SJSA1 (cell line): ENCODE data around the gene WASF1. TPM values are rescaled to one million over a fixed set of nuclear protein-coding genes. Genes with fewer than 3 reads are reported as not detected.

ENCODE experiments used
- DNase-seq, 2 experiments: peaks; one replicate each; pipeline ENCODE4 v3.0.0-alpha.2; 2015 to 2020; ENCODE audit warnings: low spot score in 2 of 2, low read depth in 1 of 2
- H3K27ac ChIP-seq: fragments of 250-450 bp; sonication (Bioruptor Pico); 2 replicates; pipeline ENCODE4 v1.5.1; 2020; ENCODE audit warnings: mild to moderate bottlenecking, moderate library complexity
- H3K27me3 ChIP-seq: fragments of 250-450 bp; sonication (Bioruptor Pico); replicated peaks from 2 replicates; pipeline ENCODE4 v1.5.1; 2020; ENCODE audit warnings: mild to moderate bottlenecking, moderate library complexity
- H3K36me3 ChIP-seq: fragments of 250-450 bp; sonication (Bioruptor Pico); 2 replicates; pipeline ENCODE4 v1.5.1; 2020; ENCODE audit warnings: mild to moderate bottlenecking
- H3K4me1 ChIP-seq: fragments of 250-450 bp; sonication (Bioruptor Pico); replicated peaks from 2 replicates; pipeline ENCODE4 v1.6.1; 2021; ENCODE audit warnings: mild to moderate bottlenecking
- H3K4me3 ChIP-seq: fragments of 250-450 bp; sonication (Bioruptor Pico); 2 replicates; pipeline ENCODE4 v1.5.1; 2020; ENCODE audit warnings: mild to moderate bottlenecking
- H3K9me3 ChIP-seq: fragments of 250-450 bp; sonication (Bioruptor Pico); replicated peaks from 2 replicates; pipeline ENCODE4 v1.5.1; 2020; ENCODE audit warnings: mild to moderate bottlenecking
- total RNA-seq: library from RNA; depleted of rRNA; stranded (reverse); fragments of >200 nt; shearing (Covaris generic); gene quantifications from 2 replicates; pipeline ENCODE4 v1.2.3, GENCODE V29; 2014; rRNA removed

Gene WASF1
- total RNA-seq, 1 experiment from 2014 or later = 18.6 TPM

GRCh38 chr6:110054664-110055386 is 124.6 kb downstream of the WASF1 start:
- Histone ChIP-seq H3K36me3 (no peaks in the 10 kb centered on the region), H3K4me1 (no peaks in the 10 kb centered on the region), H3K27me3 (peaks cover 6% of the 10 kb centered on the region; the same call in 1 of the 2 replicates), H3K4me3 (no peak overlapping the region), H3K9me3 (no peaks in the 10 kb centered on the region), H3K27ac (no peak overlapping the region)
- no peak for DNase-seq

- no peak overlapping the region for H3K27ac ChIP-seq
- DNase-seq = peak in 1 of 2 experiments; percentile 22
Measured at GRCh38 chr6:110053395-110054240, 125.9 kb downstream of the WASF1 start.

GRCh38 chr6:110050440-110050813 is 129.0 kb downstream of the WASF1 start:
- no peaks in the 10 kb centered on the region for H3K36me3 ChIP-seq
- no peak overlapping the region for H3K27ac ChIP-seq
- no peaks in the 10 kb centered on the region; the same call in 1 of the 2 replicates for H3K27me3 ChIP-seq
- H3K4me3 ChIP-seq = no peak overlapping the region
- H3K4me1 ChIP-seq = no peaks in the 10 kb centered on the region
- DNase-seq = no peak
- no peaks in the 10 kb centered on the region for H3K9me3 ChIP-seq

More at GRCh38 chr6:110053395-110054240, 125.9 kb downstream of the WASF1 start:
- no peaks in the 10 kb centered on the region for H3K4me1 ChIP-seq
- H3K36me3 ChIP-seq = no peaks in the 10 kb centered on the region
- peaks cover 3% of the 10 kb centered on the region; the same call in 1 of the 2 replicates for H3K27me3 ChIP-seq
- H3K4me3 ChIP-seq = no peak overlapping the region
- H3K9me3 ChIP-seq = no peaks in the 10 kb centered on the region

Other genes starting within 250 kb of the WASF1 start
- gene GPR6, start 201.4 kb downstream of the WASF1 start, total RNA-seq = not detected in 2 replicates
- gene CDC40, start 757 bp upstream of the WASF1 start, total RNA-seq = 32.5 and 36.2 TPM in 2 replicates
- 0.58 TPM in 1 of 2 replicates, not detected in the other for gene METTL24, start 178.7 kb upstream of the WASF1 start, total RNA-seq
- 0.53 TPM in 1 of 2 replicates, not detected in the other for gene DDO, start 235.9 kb upstream of the WASF1 start, total RNA-seq